ENCODE results near the gene TTC36.

Gene TTC36

GRCh38 chr11:118503216-118503615, 24.1 kb upstream of the TTC36 start:
- no peak overlapping the region for H3K9ac ChIP-seq (ENCODE audit: low read depth, low read length, poor library complexity, severe bottlenecking)
- H2AFZ ChIP-seq (ENCODE audit: low read length), result no peak overlapping the region
- no peak overlapping the region for H3K4me3 ChIP-seq (ENCODE audit: low read length, poor library complexity, severe bottlenecking)
- peaks cover 93% of the 10 kb centered on the region for H3K36me3 ChIP-seq (ENCODE audit: insufficient read depth, low read length)
- H3K9me3 ChIP-seq (ENCODE audit: insufficient read depth, low read depth, low read length), result no peaks in the 10 kb centered on the region
- no peak overlapping the region for H3K4me2 ChIP-seq (ENCODE audit: low read depth, low read length, poor library complexity, severe bottlenecking)
- H3K27me3 ChIP-seq (ENCODE audit: insufficient read depth, low read length, poor library complexity, severe bottlenecking), result no peaks in the 10 kb centered on the region
- no peak for TF ChIP-seq EZH2phosphoT487 (IDR thresholded peaks at IDR 0.05; ENCODE audit: borderline replicate concordance)
- TF ChIP-seq CTCF (conservative IDR thresholded peaks at IDR 0.05; ENCODE audit: low read length), result no peak
- no peaks in the 10 kb centered on the region for H3K4me1 ChIP-seq (ENCODE audit: insufficient read depth, low read length, poor library complexity, severe bottlenecking)
- no peaks in the 10 kb centered on the region for H3F3A ChIP-seq (ENCODE audit: low read depth)
- no peaks in the 10 kb centered on the region for H4K20me1 ChIP-seq (ENCODE audit: insufficient read depth, low read length, poor library complexity, severe bottlenecking)
- H3K79me2 ChIP-seq (ENCODE audit: insufficient read depth, low read length), result no peaks in the 10 kb centered on the region
- no peaks in the 10 kb centered on the region for H3K9me2 ChIP-seq (replicated peaks; ENCODE audit: low read depth, low read length)

GRCh38 chr11:118511601-118512000, 15.7 kb upstream of the TTC36 start:
- Histone ChIP-seq H3K9me3 (ENCODE audit: insufficient read depth, low read depth, low read length) (no peaks in the 10 kb centered on the region), H3K27me3 (ENCODE audit: insufficient read depth, low read length, poor library complexity, severe bottlenecking) (no peaks in the 10 kb centered on the region), H3K36me3 (ENCODE audit: insufficient read depth, low read length) (peaks cover 91% of the 10 kb centered on the region), H3K9me2 (replicated peaks; ENCODE audit: low read depth, low read length) (no peaks in the 10 kb centered on the region), H3K4me1 (ENCODE audit: insufficient read depth, low read length, poor library complexity, severe bottlenecking) (no peaks in the 10 kb centered on the region), H3K4me2 (ENCODE audit: low read depth, low read length, poor library complexity, severe bottlenecking) (no peak overlapping the region), H3K4me3 (ENCODE audit: low read length, poor library complexity, severe bottlenecking) (no peak overlapping the region), H4K20me1 (ENCODE audit: insufficient read depth, low read length, poor library complexity, severe bottlenecking) (no peaks in the 10 kb centered on the region), H3K9ac (ENCODE audit: low read depth, low read length, poor library complexity, severe bottlenecking) (no peak overlapping the region), H3K79me2 (ENCODE audit: insufficient read depth, low read length) (no peaks in the 10 kb centered on the region), H3F3A (ENCODE audit: low read depth) (no peaks in the 10 kb centered on the region), H2AFZ (ENCODE audit: low read length) (no peak overlapping the region)
- no peak for TF ChIP-seq EZH2phosphoT487 (IDR thresholded peaks at IDR 0.05; ENCODE audit: borderline replicate concordance)
- no peak for TF ChIP-seq CTCF (conservative IDR thresholded peaks at IDR 0.05; ENCODE audit: low read length)

GRCh38 chr11:118514103-118514502, 13.2 kb upstream of the TTC36 start:
- Histone ChIP-seq H3K9me2 (replicated peaks; ENCODE audit: low read depth, low read length) (no peaks in the 10 kb centered on the region), H3K36me3 (ENCODE audit: insufficient read depth, low read length) (peaks cover 88% of the 10 kb centered on the region), H3K27me3 (ENCODE audit: insufficient read depth, low read length, poor library complexity, severe bottlenecking) (no peaks in the 10 kb centered on the region), H3K4me3 (ENCODE audit: low read length, poor library complexity, severe bottlenecking) (no peak overlapping the region), H3K79me2 (ENCODE audit: insufficient read depth, low read length) (no peaks in the 10 kb centered on the region), H3K4me2 (ENCODE audit: low read depth, low read length, poor library complexity, severe bottlenecking) (no peak overlapping the region), H2AFZ (ENCODE audit: low read length) (no peak overlapping the region), H3K4me1 (ENCODE audit: insufficient read depth, low read length, poor library complexity, severe bottlenecking) (no peaks in the 10 kb centered on the region), H3F3A (ENCODE audit: low read depth) (no peaks in the 10 kb centered on the region), H3K9me3 (ENCODE audit: insufficient read depth, low read depth, low read length) (no peaks in the 10 kb centered on the region), H3K9ac (ENCODE audit: low read depth, low read length, poor library complexity, severe bottlenecking) (no peak overlapping the region), H4K20me1 (ENCODE audit: insufficient read depth, low read length, poor library complexity, severe bottlenecking) (no peaks in the 10 kb centered on the region)
- no peak for TF ChIP-seq EZH2phosphoT487 (IDR thresholded peaks at IDR 0.05; ENCODE audit: borderline replicate concordance)
- TF ChIP-seq CTCF (conservative IDR thresholded peaks at IDR 0.05; ENCODE audit: low read length), result no peak

Measured in Loucy (cell line).